Measurements from ENCODE around the gene TXNDC11. TPM values are rescaled to one million over a fixed set of nuclear protein-coding genes. Genes with fewer than 3 reads are reported as not detected.

Gene TXNDC11
- total and polyA plus RNA-seq, 7 experiments from 2014 or later, result 36.7 to 80.5 (median 55.1) TPM

- Histone ChIP-seq H3K4me3 (ENCODE audit: low read length) (no peak overlapping the region), H3K4me1 (ENCODE audit: control insufficient read depth in 2 of 2, insufficient read depth in 2 of 2, low read length in 2 of 2) (peaks cover 23 to 40% of the 10 kb centered on the region in 2 donors), H3K9me3 (ENCODE audit: control insufficient read depth in 2 of 3, low read length in 3 of 3) (no peaks in the 10 kb centered on the region), H3K36me3 (ENCODE audit: control insufficient read depth in 2 of 3, insufficient read depth in 3 of 3, low read length in 3 of 3) (peaks cover 6 to 51% (median 15%) of the 10 kb centered on the region in 3 experiments), H3K27me3 (ENCODE audit: control insufficient read depth in 2 of 2, insufficient read depth in 2 of 2, low read length in 2 of 2) (no peaks in the 10 kb centered on the region), H3K27ac (ENCODE audit: low read depth, low read length) (no peak overlapping the region)
- CTCF ChIA-PET, result interaction anchor here (0.7 to 1.2 kb wide), 2 partner anchors 32 to 143 kb away, joined by 3 to 8 read pairs; no protein-coding TSS in a partner anchor
- intact Hi-C loops (cut with micrococcal nuclease), result no loop called here
- peak overlapping the region in 8 of 9 donors; percentile 61 to 98 (median 86) for H3K27ac Mint-ChIP-seq
- POLR2A ChIA-PET, result no interaction called here
- DNase-seq (no peak), ATAC-seq (no peak)
- H3K27me3 Mint-ChIP-seq, result no peaks in the 10 kb centered on the region
- peaks cover 62 to 81% (median 74%) of the 10 kb centered on the region in 7 donors for H3K4me1 Mint-ChIP-seq
- H3K4me3 Mint-ChIP-seq, result peak overlapping the region in 5 of 10 donors; percentile 14 to 38 (median 29)
- peaks cover 0 to 11% (median 0%) of the 10 kb centered on the region in 5 donors for H3K36me3 Mint-ChIP-seq
- no peaks in the 10 kb centered on the region for H3K9me3 Mint-ChIP-seq
Measured at GRCh38 chr16:11674001-11674817, 68.4 kb downstream of the TXNDC11 start.

- intact Hi-C loops (cut with micrococcal nuclease), result no loop called here
Measured at GRCh38 chr16:11673091-11674000, 69.3 kb downstream of the TXNDC11 start.

GRCh38 chr16:11672206-11673090 is 70.2 kb downstream of the TXNDC11 start:
- Histone ChIP-seq H3K27me3 (ENCODE audit: control insufficient read depth in 2 of 2, insufficient read depth in 2 of 2, low read length in 2 of 2) (no peaks in the 10 kb centered on the region), H3K4me1 (ENCODE audit: control insufficient read depth in 2 of 2, insufficient read depth in 2 of 2, low read length in 2 of 2) (peaks cover 30 to 46% of the 10 kb centered on the region in 2 donors), H3K4me3 (ENCODE audit: low read length) (no peak overlapping the region), H3K27ac (ENCODE audit: low read depth, low read length) (peak overlapping the region; percentile 65), H3K9me3 (ENCODE audit: control insufficient read depth in 2 of 3, low read length in 3 of 3) (no peaks in the 10 kb centered on the region), H3K36me3 (ENCODE audit: control insufficient read depth in 2 of 3, insufficient read depth in 3 of 3, low read length in 3 of 3) (peaks cover 6 to 37% (median 10%) of the 10 kb centered on the region in 3 experiments)
- peak; percentile 14 for ATAC-seq
- peak overlapping the region; percentile 39 to 95 (median 80) for H3K4me3 Mint-ChIP-seq
- ChIA-PET CTCF (no interaction called here), POLR2A (interaction anchor here (0.5 to 1.1 kb wide), 2 partner anchors 79 to 91 kb away, joined by 3 to 8 read pairs; no protein-coding TSS in a partner anchor)
- peaks cover 52 to 73% (median 61%) of the 10 kb centered on the region in 7 donors for H3K4me1 Mint-ChIP-seq
- H3K9me3 Mint-ChIP-seq, result no peaks in the 10 kb centered on the region
- peaks cover 0 to 8% (median 0%) of the 10 kb centered on the region in 5 donors for H3K36me3 Mint-ChIP-seq
- intact Hi-C loops (cut with micrococcal nuclease), result no loop called here
- H3K27me3 Mint-ChIP-seq, result no peaks in the 10 kb centered on the region
- DNase-seq, result peak in 7 of 9 donors; percentile 32 to 57 (median 51)
- peak overlapping the region; percentile 73 to 98 (median 94) for H3K27ac Mint-ChIP-seq

More at GRCh38 chr16:11673091-11674000, 69.3 kb downstream of the TXNDC11 start:
- CTCF ChIA-PET, result interaction anchor here (0.7 to 1.2 kb wide), 2 partner anchors 31 to 142 kb away, joined by 3 to 8 read pairs; no protein-coding TSS in a partner anchor
- peak overlapping the region; percentile 65 for H3K27ac ChIP-seq (ENCODE audit: low read depth, low read length)
- peak overlapping the region; percentile 36 to 95 (median 78) for H3K4me3 Mint-ChIP-seq
- peak overlapping the region; percentile 73 to 98 (median 92) for H3K27ac Mint-ChIP-seq
- H3K27me3 ChIP-seq (ENCODE audit: control insufficient read depth in 2 of 2, insufficient read depth in 2 of 2, low read length in 2 of 2), result no peaks in the 10 kb centered on the region
- H3K9me3 Mint-ChIP-seq, result no peaks in the 10 kb centered on the region
- no peak overlapping the region for H3K4me3 ChIP-seq (ENCODE audit: low read length)
- ATAC-seq (no peak), DNase-seq (no peak)
- POLR2A ChIA-PET, result interaction anchor here (0.5 to 1.1 kb wide), 2 partner anchors 80 to 91 kb away, joined by 3 to 8 read pairs; no protein-coding TSS in a partner anchor
- peaks cover 60 to 78% (median 69%) of the 10 kb centered on the region in 7 donors for H3K4me1 Mint-ChIP-seq
- H3K9me3 ChIP-seq (ENCODE audit: control insufficient read depth in 2 of 3, low read length in 3 of 3), result no peaks in the 10 kb centered on the region
- peaks cover 0 to 11% (median 0%) of the 10 kb centered on the region in 5 donors for H3K36me3 Mint-ChIP-seq
- peaks cover 25 to 40% of the 10 kb centered on the region in 2 donors for H3K4me1 ChIP-seq (ENCODE audit: control insufficient read depth in 2 of 2, insufficient read depth in 2 of 2, low read length in 2 of 2)
- peaks cover 6 to 46% (median 13%) of the 10 kb centered on the region in 3 experiments for H3K36me3 ChIP-seq (ENCODE audit: control insufficient read depth in 2 of 3, insufficient read depth in 3 of 3, low read length in 3 of 3)
- H3K27me3 Mint-ChIP-seq, result no peaks in the 10 kb centered on the region

GRCh38 chr16:11671676-11672075 is 71.0 kb downstream of the TXNDC11 start:
- Mint-ChIP-seq H3K36me3 (peaks cover 0 to 3% (median 0%) of the 10 kb centered on the region in 5 donors), H3K4me1 (peaks cover 50 to 75% (median 58%) of the 10 kb centered on the region in 7 donors), H3K4me3 (peak overlapping the region; percentile 12 to 95 (median 84)), H3K27me3 (no peaks in the 10 kb centered on the region), H3K27ac (peak overlapping the region; percentile 73 to 98 (median 95)), H3K9me3 (no peaks in the 10 kb centered on the region)
- ChIA-PET CTCF (no interaction called here), POLR2A (interaction anchor here (0.6 to 1.6 kb wide), 3 partner anchors 10 to 86 kb away, joined by 3 to 4 read pairs (median 3); no protein-coding TSS in a partner anchor)
- H3K9me3 ChIP-seq (ENCODE audit: control insufficient read depth in 2 of 3, low read length in 3 of 3), result no peaks in the 10 kb centered on the region
- H3K4me3 ChIP-seq (ENCODE audit: low read length), result no peak overlapping the region
- DNase-seq (no peak), ATAC-seq (no peak)
- intact Hi-C loops (cut with micrococcal nuclease), result no loop called here
- no peaks in the 10 kb centered on the region for H3K27me3 ChIP-seq (ENCODE audit: control insufficient read depth in 2 of 2, insufficient read depth in 2 of 2, low read length in 2 of 2)
- H3K36me3 ChIP-seq (ENCODE audit: control insufficient read depth in 2 of 3, insufficient read depth in 3 of 3, low read length in 3 of 3), result peaks cover 3 to 30% (median 9%) of the 10 kb centered on the region in 3 experiments
- H3K27ac ChIP-seq (ENCODE audit: low read depth, low read length), result peak overlapping the region; percentile 65
- peaks cover 30 to 52% of the 10 kb centered on the region in 2 donors for H3K4me1 ChIP-seq (ENCODE audit: control insufficient read depth in 2 of 2, insufficient read depth in 2 of 2, low read length in 2 of 2)

- peaks cover 30 to 54% of the 10 kb centered on the region in 2 donors for H3K4me1 ChIP-seq (ENCODE audit: control insufficient read depth in 2 of 2, insufficient read depth in 2 of 2, low read length in 2 of 2)
- H3K27me3 ChIP-seq (ENCODE audit: control insufficient read depth in 2 of 2, insufficient read depth in 2 of 2, low read length in 2 of 2), result no peaks in the 10 kb centered on the region
- ATAC-seq (no peak), DNase-seq (no peak)
- ChIA-PET CTCF (no interaction called here), POLR2A (interaction anchor here (0.6 to 1.6 kb wide), 4 partner anchors 9 to 86 kb away, joined by 3 to 4 read pairs (median 4); no protein-coding TSS in a partner anchor)
- Mint-ChIP-seq H3K36me3 (peaks cover 0 to 3% (median 0%) of the 10 kb centered on the region in 5 donors), H3K9me3 (no peaks in the 10 kb centered on the region), H3K27ac (peak overlapping the region; percentile 85 to 98 (median 96)), H3K27me3 (no peaks in the 10 kb centered on the region), H3K4me3 (peak overlapping the region; percentile 88 to 96 (median 91)), H3K4me1 (peaks cover 52 to 79% (median 60%) of the 10 kb centered on the region in 7 donors)
- peaks cover 0 to 25% (median 5%) of the 10 kb centered on the region in 3 experiments for H3K36me3 ChIP-seq (ENCODE audit: control insufficient read depth in 2 of 3, insufficient read depth in 3 of 3, low read length in 3 of 3)
- no peak overlapping the region for H3K4me3 ChIP-seq (ENCODE audit: low read length)
- peak overlapping the region; percentile 65 for H3K27ac ChIP-seq (ENCODE audit: low read depth, low read length)
- intact Hi-C loops (cut with micrococcal nuclease), result no loop called here
- H3K9me3 ChIP-seq (ENCODE audit: control insufficient read depth in 2 of 3, low read length in 3 of 3), result no peaks in the 10 kb centered on the region
Measured at GRCh38 chr16:11671271-11671670, 71.4 kb downstream of the TXNDC11 start.

Data from naive thymus-derived CD4-positive, alpha-beta T cell (primary cell).